SK-N-SH (cell line): ENCODE data around the gene IL13. TPM values are rescaled to one million over a fixed set of nuclear protein-coding genes. Genes with fewer than 3 reads are reported as not detected.

ENCODE experiments used
- CTCF ChIA-PET: fragments of 300-600, 350-600 bp; formaldehyde crosslinking; extraction: SDS; loops from one replicate; lab custom pipeline; 2021; lab: Yijun Ruan, JAX
- POLR2A ChIA-PET: fragments of 350-600 bp; sonication (Branson Sonifier 250); formaldehyde crosslinking; extraction: SDS; loops from one replicate; lab custom pipeline; 2020; ENCODE audit warnings: antibody characterized with exemption, inconsistent platforms; lab: Yijun Ruan, JAX
- DNase-seq: peaks from one replicate; pipeline ENCODE4 v3.0.0; 2012
- H2AFZ ChIP-seq: fragments of 200-600 bp; sonication (generic); 2 replicates; pipeline ENCODE4 v1.8.1; 2016; ENCODE audit warnings: antibody characterized with exemption, mild to moderate bottlenecking, low read depth
- H3F3A ChIP-seq: fragments of 200-600 bp; sonication (generic); replicated peaks from 2 replicates; pipeline ENCODE3; 2016; ENCODE audit warnings: antibody characterized with exemption, mild to moderate bottlenecking; ENCODE audit not compliant: insufficient read depth
- H3K27ac ChIP-seq, 2 experiments: fragments of 200-500 bp in 1 of 2; fragments of 200-600 bp in 1 of 2; sonication (Bioruptor generic) in 1 of 2; sonication (generic), shearing (Covaris generic) in 1 of 2; 2 replicates each; pipeline versions ENCODE4 v1.5.1 to v1.6.1; 2014 to 2016; ENCODE audit warnings: low read depth in 2 of 2, inconsistent platforms in 1 of 2, low read length in 1 of 2, mild to moderate bottlenecking in 1 of 2, mixed read lengths in 1 of 2
- H3K27me3 ChIP-seq: fragments of 200-600 bp; sonication (generic), shearing (Covaris generic); 2 replicates; pipeline ENCODE4 v1.6.1; 2016; ENCODE audit warnings: mixed run types; ENCODE audit not compliant: insufficient read depth
- H3K36me3 ChIP-seq, 2 experiments: fragments of 200-500 bp in 1 of 2; fragments of 200-600 bp in 1 of 2; sonication (Bioruptor generic) in 1 of 2; sonication (generic) in 1 of 2; replicated peaks in 1 of 2; 2 replicates each; pipeline versions ENCODE3 to v1.5.1; 2014 to 2016; ENCODE audit warnings: low read length in 1 of 2, mild to moderate bottlenecking in 1 of 2; ENCODE audit not compliant: insufficient read depth in 2 of 2, control insufficient read depth in 1 of 2
- H3K4me1 ChIP-seq, 2 experiments: fragments of 200-500 bp in 1 of 2; fragments of 200-600 bp in 1 of 2; sonication (Bioruptor generic) in 1 of 2; sonication (generic), shearing (Covaris generic) in 1 of 2; 2 replicates each; pipeline versions ENCODE4 v1.5.1 to v1.6.1; 2014 to 2016; ENCODE audit warnings: low read depth in 1 of 2, low read length in 1 of 2, mixed run types in 1 of 2; ENCODE audit not compliant: insufficient read depth in 2 of 2, control insufficient read depth in 1 of 2
- H3K4me2 ChIP-seq: fragments of 200-600 bp; sonication (generic), shearing (Covaris generic); 2 replicates; pipeline ENCODE4 v1.6.1; 2017; ENCODE audit warnings: mixed run types
- H3K4me3 ChIP-seq, 2 experiments: fragments of 200-500 bp in 1 of 2; fragments of 200-600 bp in 1 of 2; sonication (Bioruptor generic) in 1 of 2; sonication (generic), shearing (Covaris generic) in 1 of 2; 2 replicates each; pipeline versions ENCODE4 v1.5.1 to v1.8.1; 2014 to 2016; ENCODE audit warnings: low read depth in 2 of 2, inconsistent platforms in 1 of 2, low read length in 1 of 2, mild to moderate bottlenecking in 1 of 2, mixed read lengths in 1 of 2, moderate library complexity in 1 of 2
- H3K79me2 ChIP-seq: fragments of 200-600 bp; sonication (generic); 2 replicates; pipeline ENCODE4 v1.8.1; 2017; ENCODE audit warnings: mild to moderate bottlenecking; ENCODE audit not compliant: insufficient read depth
- H3K9ac ChIP-seq: fragments of 200-600 bp; sonication (generic); 2 replicates; pipeline ENCODE4 v1.6.1; 2017; ENCODE audit warnings: mixed run types
- H3K9me2 ChIP-seq: fragments of 200-600 bp; sonication (generic); 2 replicates; pipeline ENCODE4 v1.6.1; 2017; ENCODE audit warnings: mixed run types
- H3K9me3 ChIP-seq: fragments of 200-600 bp; sonication (generic); 2 replicates; pipeline ENCODE4 v1.6.1; 2017; ENCODE audit warnings: mixed run types, mild to moderate bottlenecking, moderate library complexity
- H4K20me1 ChIP-seq: fragments of 200-600 bp; sonication (generic); 2 replicates; pipeline ENCODE4 v1.6.1; 2017; ENCODE audit warnings: mild to moderate bottlenecking, mixed run types; ENCODE audit not compliant: insufficient read depth
- CHD2 ChIP-seq: fragments of 150-350 bp; IDR thresholded peaks from 2 replicates; pipeline ENCODE4 v1.6.1; 2018; ENCODE audit warnings: low read length; ENCODE audit not compliant: partially characterized antibody
- FOSL2 ChIP-seq: IDR thresholded peaks from 2 replicates; pipeline ENCODE4 v1.4.0; 2012; ENCODE audit warnings: low read depth, mild to moderate bottlenecking, moderate library complexity, borderline replicate concordance
- FOXJ3 ChIP-seq: sonication (generic); formaldehyde crosslinking; IDR thresholded peaks from 2 replicates; pipeline ENCODE4 v1.5.1; 2020; ENCODE audit warnings: mild to moderate bottlenecking, missing genetic modification reagents
- FOXM1 ChIP-seq: IDR thresholded peaks from 2 replicates; pipeline ENCODE4 v1.4.0; 2012; ENCODE audit warnings: low read depth, mild to moderate bottlenecking
- JUND ChIP-seq: IDR thresholded peaks from 2 replicates; pipeline ENCODE4 v1.4.0; 2012
- RAD21 ChIP-seq: IDR thresholded peaks from 2 replicates; pipeline ENCODE4 v1.6.1; 2012; ENCODE audit warnings: mild to moderate bottlenecking, low read length
- RCOR1 ChIP-seq: fragments of 150-350 bp; IDR thresholded peaks from 2 replicates; pipeline ENCODE4 v1.6.1; 2017; ENCODE audit warnings: antibody characterized with exemption, low read length
- RFX5 ChIP-seq: IDR thresholded peaks from 2 replicates; pipeline ENCODE4 v1.6.1; 2012; ENCODE audit warnings: mild to moderate bottlenecking, improper control_type of control experiment, low read length
- TAF1 ChIP-seq: IDR thresholded peaks from 2 replicates; pipeline ENCODE4 v1.6.1; 2012; ENCODE audit warnings: low read depth, mild to moderate bottlenecking, low read length, moderate library complexity, borderline replicate concordance
- TCF12 ChIP-seq: IDR thresholded peaks from 2 replicates; pipeline ENCODE4 v1.4.0; 2012
- TEAD4 ChIP-seq: IDR thresholded peaks from 2 replicates; pipeline ENCODE4 v1.4.0; 2012; ENCODE audit warnings: mild to moderate bottlenecking, borderline replicate concordance; ENCODE audit not compliant: insufficient read depth
- YY1 ChIP-seq: IDR thresholded peaks from 2 replicates; pipeline ENCODE4 v1.4.0; 2012; ENCODE audit warnings: low read depth, mild to moderate bottlenecking
- WGBS: methylation state at CpG from one replicate; pipeline ENCODE4 v1.1.6; 2017; ENCODE audit warnings: low lambda C conversion rate; 5-methylcytosine and 5-hydroxymethylcytosine counted together
- polyA plus RNA-seq, 3 experiments: library from polyadenylated mRNA; depleted of rRNA; stranded (reverse); fragments of >200 nt; gene quantifications; 2 replicates each; pipeline ENCODE4 v1.2.3, GENCODE V29; 2012
- TF ChIP-seq, protein P1 (sequence below): IDR thresholded peaks from 2 replicates; pipeline ENCODE4 v1.6.1; 2012; ENCODE audit warnings: mild to moderate bottlenecking, low read depth, low read length, moderate library complexity
- TF ChIP-seq, protein P2 (sequence below): fragments of 200-600 bp; sonication (generic); IDR thresholded peaks from 2 replicates; pipeline ENCODE4 v1.6.1; 2017; ENCODE audit warnings: antibody characterized with exemption, mild to moderate bottlenecking, moderate library complexity
- TF ChIP-seq, protein P3 (sequence below): IDR thresholded peaks from 2 replicates; pipeline ENCODE4; 2012
- TF ChIP-seq, protein P4 (sequence below): IDR thresholded peaks from 2 replicates; pipeline ENCODE4 v1.4.0; 2012; ENCODE audit warnings: low read depth, borderline replicate concordance
- TF ChIP-seq, protein P5 (sequence below): IDR thresholded peaks from 2 replicates; pipeline ENCODE4 v1.4.0; 2012; ENCODE audit warnings: low read depth, borderline replicate concordance
- TF ChIP-seq, protein P6 (sequence below): IDR thresholded peaks from 2 replicates; pipeline ENCODE4 v1.4.0; 2012; ENCODE audit warnings: low read depth

The IL13 gene
- polyA plus RNA-seq, 1 of the 3 experiments (the other 2 are of a cell fraction), result 0.08 TPM

DNA sequence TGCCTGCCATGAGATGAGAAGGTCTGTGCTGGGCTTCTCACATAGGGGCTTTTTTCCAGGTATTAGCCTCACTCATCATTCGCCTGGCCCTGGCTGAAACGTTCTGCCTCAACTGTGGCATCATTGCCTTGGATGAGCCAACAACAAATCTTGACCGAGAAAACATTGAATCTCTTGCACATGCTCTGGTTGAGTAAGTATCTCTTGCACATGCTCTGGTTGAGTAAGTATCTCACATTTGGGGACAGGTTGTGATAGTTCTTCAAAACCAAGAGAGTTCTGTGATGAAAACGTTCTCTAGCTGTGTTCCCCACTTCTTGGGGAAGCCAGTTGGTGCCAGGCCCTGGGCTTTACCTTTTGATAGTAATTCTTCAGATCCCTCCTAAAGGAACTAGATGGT is 17.4 kb upstream of the IL13 start (continued):
- TF ChIP-seq, protein P1, sequence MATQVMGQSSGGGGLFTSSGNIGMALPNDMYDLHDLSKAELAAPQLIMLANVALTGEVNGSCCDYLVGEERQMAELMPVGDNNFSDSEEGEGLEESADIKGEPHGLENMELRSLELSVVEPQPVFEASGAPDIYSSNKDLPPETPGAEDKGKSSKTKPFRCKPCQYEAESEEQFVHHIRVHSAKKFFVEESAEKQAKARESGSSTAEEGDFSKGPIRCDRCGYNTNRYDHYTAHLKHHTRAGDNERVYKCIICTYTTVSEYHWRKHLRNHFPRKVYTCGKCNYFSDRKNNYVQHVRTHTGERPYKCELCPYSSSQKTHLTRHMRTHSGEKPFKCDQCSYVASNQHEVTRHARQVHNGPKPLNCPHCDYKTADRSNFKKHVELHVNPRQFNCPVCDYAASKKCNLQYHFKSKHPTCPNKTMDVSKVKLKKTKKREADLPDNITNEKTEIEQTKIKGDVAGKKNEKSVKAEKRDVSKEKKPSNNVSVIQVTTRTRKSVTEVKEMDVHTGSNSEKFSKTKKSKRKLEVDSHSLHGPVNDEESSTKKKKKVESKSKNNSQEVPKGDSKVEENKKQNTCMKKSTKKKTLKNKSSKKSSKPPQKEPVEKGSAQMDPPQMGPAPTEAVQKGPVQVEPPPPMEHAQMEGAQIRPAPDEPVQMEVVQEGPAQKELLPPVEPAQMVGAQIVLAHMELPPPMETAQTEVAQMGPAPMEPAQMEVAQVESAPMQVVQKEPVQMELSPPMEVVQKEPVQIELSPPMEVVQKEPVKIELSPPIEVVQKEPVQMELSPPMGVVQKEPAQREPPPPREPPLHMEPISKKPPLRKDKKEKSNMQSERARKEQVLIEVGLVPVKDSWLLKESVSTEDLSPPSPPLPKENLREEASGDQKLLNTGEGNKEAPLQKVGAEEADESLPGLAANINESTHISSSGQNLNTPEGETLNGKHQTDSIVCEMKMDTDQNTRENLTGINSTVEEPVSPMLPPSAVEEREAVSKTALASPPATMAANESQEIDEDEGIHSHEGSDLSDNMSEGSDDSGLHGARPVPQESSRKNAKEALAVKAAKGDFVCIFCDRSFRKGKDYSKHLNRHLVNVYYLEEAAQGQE, result no peak
- TF ChIP-seq, protein P2, sequence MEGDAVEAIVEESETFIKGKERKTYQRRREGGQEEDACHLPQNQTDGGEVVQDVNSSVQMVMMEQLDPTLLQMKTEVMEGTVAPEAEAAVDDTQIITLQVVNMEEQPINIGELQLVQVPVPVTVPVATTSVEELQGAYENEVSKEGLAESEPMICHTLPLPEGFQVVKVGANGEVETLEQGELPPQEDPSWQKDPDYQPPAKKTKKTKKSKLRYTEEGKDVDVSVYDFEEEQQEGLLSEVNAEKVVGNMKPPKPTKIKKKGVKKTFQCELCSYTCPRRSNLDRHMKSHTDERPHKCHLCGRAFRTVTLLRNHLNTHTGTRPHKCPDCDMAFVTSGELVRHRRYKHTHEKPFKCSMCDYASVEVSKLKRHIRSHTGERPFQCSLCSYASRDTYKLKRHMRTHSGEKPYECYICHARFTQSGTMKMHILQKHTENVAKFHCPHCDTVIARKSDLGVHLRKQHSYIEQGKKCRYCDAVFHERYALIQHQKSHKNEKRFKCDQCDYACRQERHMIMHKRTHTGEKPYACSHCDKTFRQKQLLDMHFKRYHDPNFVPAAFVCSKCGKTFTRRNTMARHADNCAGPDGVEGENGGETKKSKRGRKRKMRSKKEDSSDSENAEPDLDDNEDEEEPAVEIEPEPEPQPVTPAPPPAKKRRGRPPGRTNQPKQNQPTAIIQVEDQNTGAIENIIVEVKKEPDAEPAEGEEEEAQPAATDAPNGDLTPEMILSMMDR, result no peak
- TF ChIP-seq CHD2, result no peak
- TF ChIP-seq, all 33 proteins: peak for 0

DNA sequence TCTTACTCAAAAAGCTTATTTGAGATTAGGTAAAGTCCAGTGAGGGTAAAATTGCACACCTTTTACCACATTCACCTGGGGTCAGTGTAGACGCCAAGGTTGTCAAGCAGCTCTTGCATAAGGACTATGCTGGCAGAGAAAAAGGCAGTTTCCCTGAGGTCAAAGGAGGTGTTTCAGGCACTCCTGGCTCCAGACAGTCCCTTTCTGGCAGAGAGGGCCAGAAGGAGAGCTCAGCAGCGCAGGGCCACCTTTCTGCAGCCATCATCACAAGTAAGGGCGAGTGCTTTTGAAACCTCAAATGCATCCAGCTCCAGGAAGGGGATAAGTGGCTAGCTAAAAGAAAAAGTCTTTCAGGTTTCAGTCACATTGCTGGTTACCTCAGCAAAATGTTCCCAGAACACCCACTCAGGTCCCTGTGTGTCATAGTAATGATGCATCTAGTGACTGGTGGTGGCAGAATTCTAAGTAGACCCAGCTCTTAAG is 16.7 kb upstream of the IL13 start:
- POLR2A ChIA-PET, result no interaction called here
- CTCF ChIA-PET, result interaction anchor here (1.0 to 1.5 kb wide), 2 partner anchors 9 to 24 kb away, joined by 3 to 6 read pairs; no protein-coding TSS in a partner anchor
- no peak overlapping the region for H3K27ac ChIP-seq
- H3K36me3 ChIP-seq, result peaks cover 54 to 73% of the 10 kb centered on the region in 2 experiments
- H2AFZ ChIP-seq, result no peak overlapping the region
- no peaks in the 10 kb centered on the region for H3K27me3 ChIP-seq
- H3K9ac ChIP-seq, result no peak overlapping the region
- H3K4me3 ChIP-seq, result no peak overlapping the region
- no peaks in the 10 kb centered on the region for H3K4me1 ChIP-seq
- H3K79me2 ChIP-seq, result no peaks in the 10 kb centered on the region
- no peaks in the 10 kb centered on the region for H3F3A ChIP-seq
- no peaks in the 10 kb centered on the region for H4K20me1 ChIP-seq
- 92% methylated on average over 3 of the region's 3 CpGs for WGBS
- H3K4me2 ChIP-seq, result no peak overlapping the region
- no peak for DNase-seq
- H3K9me3 ChIP-seq, result no peaks in the 10 kb centered on the region
- no peaks in the 10 kb centered on the region for H3K9me2 ChIP-seq
- TF ChIP-seq FOXM1 (no peak), TCF12 (no peak), FOSL2 (no peak), FOXJ3 (CRISPR knock-in tag) (no peak), JUND (no peak), RAD21 (no peak), TAF1 (no peak), YY1 (no peak), TEAD4 (no peak), RFX5 (no peak), RCOR1 (no peak)
- TF ChIP-seq, protein P3, sequence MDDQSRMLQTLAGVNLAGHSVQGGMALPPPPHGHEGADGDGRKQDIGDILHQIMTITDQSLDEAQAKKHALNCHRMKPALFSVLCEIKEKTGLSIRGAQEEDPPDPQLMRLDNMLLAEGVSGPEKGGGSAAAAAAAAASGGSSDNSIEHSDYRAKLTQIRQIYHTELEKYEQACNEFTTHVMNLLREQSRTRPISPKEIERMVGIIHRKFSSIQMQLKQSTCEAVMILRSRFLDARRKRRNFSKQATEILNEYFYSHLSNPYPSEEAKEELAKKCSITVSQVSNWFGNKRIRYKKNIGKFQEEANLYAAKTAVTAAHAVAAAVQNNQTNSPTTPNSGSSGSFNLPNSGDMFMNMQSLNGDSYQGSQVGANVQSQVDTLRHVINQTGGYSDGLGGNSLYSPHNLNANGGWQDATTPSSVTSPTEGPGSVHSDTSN, result no peak
- TF ChIP-seq, protein P4, sequence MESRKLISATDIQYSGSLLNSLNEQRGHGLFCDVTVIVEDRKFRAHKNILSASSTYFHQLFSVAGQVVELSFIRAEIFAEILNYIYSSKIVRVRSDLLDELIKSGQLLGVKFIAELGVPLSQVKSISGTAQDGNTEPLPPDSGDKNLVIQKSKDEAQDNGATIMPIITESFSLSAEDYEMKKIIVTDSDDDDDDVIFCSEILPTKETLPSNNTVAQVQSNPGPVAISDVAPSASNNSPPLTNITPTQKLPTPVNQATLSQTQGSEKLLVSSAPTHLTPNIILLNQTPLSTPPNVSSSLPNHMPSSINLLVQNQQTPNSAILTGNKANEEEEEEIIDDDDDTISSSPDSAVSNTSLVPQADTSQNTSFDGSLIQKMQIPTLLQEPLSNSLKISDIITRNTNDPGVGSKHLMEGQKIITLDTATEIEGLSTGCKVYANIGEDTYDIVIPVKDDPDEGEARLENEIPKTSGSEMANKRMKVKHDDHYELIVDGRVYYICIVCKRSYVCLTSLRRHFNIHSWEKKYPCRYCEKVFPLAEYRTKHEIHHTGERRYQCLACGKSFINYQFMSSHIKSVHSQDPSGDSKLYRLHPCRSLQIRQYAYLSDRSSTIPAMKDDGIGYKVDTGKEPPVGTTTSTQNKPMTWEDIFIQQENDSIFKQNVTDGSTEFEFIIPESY, result no peak
- TF ChIP-seq, protein P5, sequence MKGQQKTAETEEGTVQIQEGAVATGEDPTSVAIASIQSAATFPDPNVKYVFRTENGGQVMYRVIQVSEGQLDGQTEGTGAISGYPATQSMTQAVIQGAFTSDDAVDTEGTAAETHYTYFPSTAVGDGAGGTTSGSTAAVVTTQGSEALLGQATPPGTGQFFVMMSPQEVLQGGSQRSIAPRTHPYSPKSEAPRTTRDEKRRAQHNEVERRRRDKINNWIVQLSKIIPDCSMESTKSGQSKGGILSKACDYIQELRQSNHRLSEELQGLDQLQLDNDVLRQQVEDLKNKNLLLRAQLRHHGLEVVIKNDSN, result no peak
- TF ChIP-seq, protein P6, sequence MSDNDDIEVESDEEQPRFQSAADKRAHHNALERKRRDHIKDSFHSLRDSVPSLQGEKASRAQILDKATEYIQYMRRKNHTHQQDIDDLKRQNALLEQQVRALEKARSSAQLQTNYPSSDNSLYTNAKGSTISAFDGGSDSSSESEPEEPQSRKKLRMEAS, result no peak
- TF ChIP-seq, protein P1, result no peak
